Measurements from ENCODE around the gene CYTH3. TPM values are rescaled to one million over a fixed set of nuclear protein-coding genes. Genes with fewer than 3 reads are reported as not detected.

The CYTH3 gene
- total RNA-seq, 3 donors from 2014 or later (not counting 1 experiment from before 2014, with no cell fraction given): 7.7 to 42.6 (median 13.6) TPM

DNA sequence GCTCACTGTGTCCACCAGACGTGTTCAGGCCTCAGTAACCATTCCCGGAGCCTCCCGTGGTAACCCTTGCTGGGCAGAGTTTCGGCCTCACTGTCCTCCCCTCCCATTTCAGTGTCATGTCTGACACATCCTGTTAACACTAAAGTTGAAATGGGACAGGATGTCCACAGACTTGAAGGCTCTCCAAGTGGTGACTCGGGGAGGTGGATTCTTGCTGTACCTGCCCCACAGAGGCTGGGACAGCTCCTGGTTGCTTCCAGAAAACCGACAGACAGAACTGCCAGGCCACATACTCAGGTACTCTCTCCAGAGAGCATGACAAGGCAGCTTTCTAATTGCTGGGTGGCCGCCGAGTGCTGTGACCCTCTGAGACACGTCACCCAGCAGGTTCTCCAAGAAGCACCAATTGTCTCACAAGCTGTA, 17.9 kb upstream of the CYTH3 start:
- Mint-ChIP-seq H3K9me3 (no peaks in the 10 kb centered on the region), H3K4me1 (no peaks in the 10 kb centered on the region), H3K27me3 (ENCODE audit: low read depth in 2 of 2) (no peaks in the 10 kb centered on the region), H3K27ac (no peak overlapping the region), H3K36me3 (no peaks in the 10 kb centered on the region), H3K4me3 (no peak overlapping the region)
- no peak overlapping the region for H3K27ac ChIP-seq (ENCODE audit: low read length)
- no peaks in the 10 kb centered on the region for H3K27me3 ChIP-seq (ENCODE audit: control insufficient read depth, insufficient read depth, low read length)
- no peak overlapping the region for H3K4me3 ChIP-seq (ENCODE audit: low read length)
- H3K9me3 ChIP-seq (ENCODE audit: control insufficient read depth, insufficient read depth, low read length): no peaks in the 10 kb centered on the region
- intact Hi-C loops (cut with micrococcal nuclease): no loop called here
- TF ChIP-seq, protein P1, sequence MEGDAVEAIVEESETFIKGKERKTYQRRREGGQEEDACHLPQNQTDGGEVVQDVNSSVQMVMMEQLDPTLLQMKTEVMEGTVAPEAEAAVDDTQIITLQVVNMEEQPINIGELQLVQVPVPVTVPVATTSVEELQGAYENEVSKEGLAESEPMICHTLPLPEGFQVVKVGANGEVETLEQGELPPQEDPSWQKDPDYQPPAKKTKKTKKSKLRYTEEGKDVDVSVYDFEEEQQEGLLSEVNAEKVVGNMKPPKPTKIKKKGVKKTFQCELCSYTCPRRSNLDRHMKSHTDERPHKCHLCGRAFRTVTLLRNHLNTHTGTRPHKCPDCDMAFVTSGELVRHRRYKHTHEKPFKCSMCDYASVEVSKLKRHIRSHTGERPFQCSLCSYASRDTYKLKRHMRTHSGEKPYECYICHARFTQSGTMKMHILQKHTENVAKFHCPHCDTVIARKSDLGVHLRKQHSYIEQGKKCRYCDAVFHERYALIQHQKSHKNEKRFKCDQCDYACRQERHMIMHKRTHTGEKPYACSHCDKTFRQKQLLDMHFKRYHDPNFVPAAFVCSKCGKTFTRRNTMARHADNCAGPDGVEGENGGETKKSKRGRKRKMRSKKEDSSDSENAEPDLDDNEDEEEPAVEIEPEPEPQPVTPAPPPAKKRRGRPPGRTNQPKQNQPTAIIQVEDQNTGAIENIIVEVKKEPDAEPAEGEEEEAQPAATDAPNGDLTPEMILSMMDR (IDR thresholded peaks at IDR 0.05): no peak
- 79% methylated on average over 9 of the region's 9 CpGs for WGBS (ENCODE audit: insufficient coverage)
- no peaks in the 10 kb centered on the region for H3K4me1 ChIP-seq (ENCODE audit: control insufficient read depth, insufficient read depth, low read length)
- ATAC-seq (no peak), DNase-seq (no peak)
- no peaks in the 10 kb centered on the region for H3K36me3 ChIP-seq (ENCODE audit: control insufficient read depth, insufficient read depth, low read length)

DNA sequence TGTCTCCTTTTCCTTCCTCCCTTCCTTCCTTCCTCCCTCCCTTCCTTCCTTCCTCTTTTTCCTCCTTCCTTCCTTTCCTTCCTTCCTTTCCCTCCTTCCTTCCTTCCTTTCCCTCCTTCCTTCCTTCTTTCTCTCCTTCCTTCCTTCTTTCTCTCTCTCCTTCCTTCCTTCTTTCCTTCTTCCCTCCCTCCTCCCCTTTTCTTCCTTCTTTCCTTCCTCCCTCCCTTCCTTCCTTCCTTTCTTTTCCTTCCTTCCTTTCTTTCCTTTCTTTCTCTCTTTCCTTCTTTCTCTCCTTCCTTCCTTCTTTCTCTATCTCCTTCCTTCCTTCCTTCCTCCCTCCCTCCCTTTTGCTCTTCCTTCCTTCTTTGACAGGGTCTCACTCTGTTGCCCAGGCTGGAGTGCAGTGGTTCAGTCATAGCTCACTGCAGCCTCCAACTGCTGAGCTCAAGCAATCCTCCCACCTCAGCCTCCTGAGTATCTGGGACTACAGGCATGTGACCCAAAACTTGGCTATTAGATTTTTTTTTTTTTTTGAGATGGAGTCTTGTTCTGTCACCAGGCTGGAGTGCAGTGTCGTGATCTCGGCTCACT, 15.9 kb upstream of the CYTH3 start:
- Histone ChIP-seq H3K27me3 (ENCODE audit: control insufficient read depth, insufficient read depth, low read length) (no peaks in the 10 kb centered on the region), H3K9me3 (ENCODE audit: control insufficient read depth, insufficient read depth, low read length) (no peaks in the 10 kb centered on the region), H3K36me3 (ENCODE audit: control insufficient read depth, insufficient read depth, low read length) (no peaks in the 10 kb centered on the region), H3K4me3 (ENCODE audit: low read length) (no peak overlapping the region), H3K27ac (ENCODE audit: low read length) (no peak overlapping the region), H3K4me1 (ENCODE audit: control insufficient read depth, insufficient read depth, low read length) (no peaks in the 10 kb centered on the region)
- DNase-seq: no peak
- no peak for ATAC-seq
- intact Hi-C loops (cut with micrococcal nuclease): no loop called here
- Mint-ChIP-seq H3K27me3 (ENCODE audit: low read depth in 2 of 2) (no peaks in the 10 kb centered on the region), H3K9me3 (no peaks in the 10 kb centered on the region), H3K36me3 (no peaks in the 10 kb centered on the region), H3K4me3 (no peak overlapping the region), H3K27ac (no peak overlapping the region), H3K4me1 (no peaks in the 10 kb centered on the region)
- WGBS (ENCODE audit: insufficient coverage): 100% methylated on average over 2 of the region's 2 CpGs
- TF ChIP-seq, protein P1 (IDR thresholded peaks at IDR 0.05): no peak

DNA sequence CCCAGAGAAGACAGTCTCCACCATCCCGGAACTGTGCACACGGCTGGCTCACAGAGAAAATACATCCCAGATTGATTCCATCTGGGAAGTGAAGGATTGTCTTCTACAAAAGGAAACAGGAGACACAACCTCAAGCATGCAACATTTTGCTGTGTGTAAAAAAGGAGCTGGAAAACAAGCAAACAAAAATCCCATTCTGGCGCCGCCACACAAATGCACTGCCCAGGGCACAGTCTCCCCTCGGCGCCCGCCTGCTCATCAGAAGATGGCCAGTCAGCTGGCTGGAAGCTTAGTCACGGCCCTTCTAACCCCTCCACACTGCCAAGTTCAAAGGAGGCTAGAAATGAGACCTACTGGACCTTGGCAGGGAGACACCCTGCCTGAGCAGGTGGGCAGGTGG, 14.1 kb upstream of the CYTH3 start:
- Mint-ChIP-seq H3K9me3 (no peaks in the 10 kb centered on the region), H3K4me1 (no peaks in the 10 kb centered on the region), H3K36me3 (no peaks in the 10 kb centered on the region), H3K4me3 (no peak overlapping the region), H3K27me3 (ENCODE audit: low read depth in 2 of 2) (no peaks in the 10 kb centered on the region), H3K27ac (no peak overlapping the region)
- no peak overlapping the region for H3K27ac ChIP-seq (ENCODE audit: low read length)
- no peaks in the 10 kb centered on the region for H3K9me3 ChIP-seq (ENCODE audit: control insufficient read depth, insufficient read depth, low read length)
- no peak overlapping the region for H3K4me3 ChIP-seq (ENCODE audit: low read length)
- no peak for ATAC-seq
- no peaks in the 10 kb centered on the region for H3K4me1 ChIP-seq (ENCODE audit: control insufficient read depth, insufficient read depth, low read length)
- intact Hi-C loops (cut with micrococcal nuclease): no loop called here
- H3K27me3 ChIP-seq (ENCODE audit: control insufficient read depth, insufficient read depth, low read length): no peaks in the 10 kb centered on the region
- no peaks in the 10 kb centered on the region for H3K36me3 ChIP-seq (ENCODE audit: control insufficient read depth, insufficient read depth, low read length)
- no peak for DNase-seq
- TF ChIP-seq, protein P1 (IDR thresholded peaks at IDR 0.05): no peak
- WGBS (ENCODE audit: insufficient coverage): 91% methylated on average over 8 of the region's 8 CpGs
